GM19324 (cell line): ENCODE data around the gene ZFC3H1.

ENCODE experiments used
- ATAC-seq: cut with Tn5 transposase; IDR thresholded peaks from one replicate; pipeline ENCODE4 v1.9.1; 2021; ENCODE audit warnings: mild to moderate bottlenecking, moderate library complexity; ENCODE audit not compliant: unreplicated experiment, low FRiP score

The ZFC3H1 gene

GRCh38 chr12:71641390-71641789 lies 22.3 kb downstream of the ZFC3H1 start:
- no peak for ATAC-seq

- no peak for ATAC-seq
Observed at GRCh38 chr12:71640316-71640715, 23.3 kb downstream of the ZFC3H1 start.

- ATAC-seq = peak; percentile 53
Observed at GRCh38 chr12:71639341-71639760, 24.3 kb downstream of the ZFC3H1 start.

- no peak for ATAC-seq
Observed at GRCh38 chr12:71638499-71638898, 25.1 kb downstream of the ZFC3H1 start.

- no peak for ATAC-seq
Observed at GRCh38 chr12:71636704-71637115, 26.9 kb downstream of the ZFC3H1 start.

GRCh38 chr12:71627438-71628002 lies 36.1 kb downstream of the ZFC3H1 start:
- no peak for ATAC-seq

GRCh38 chr12:71626768-71627167 lies 36.9 kb downstream of the ZFC3H1 start:
- no peak for ATAC-seq

GRCh38 chr12:71626098-71626497 lies 37.5 kb downstream of the ZFC3H1 start:
- no peak for ATAC-seq

- no peak for ATAC-seq
Observed at GRCh38 chr12:71625476-71625875, 38.2 kb downstream of the ZFC3H1 start.

- no peak for ATAC-seq
Observed at GRCh38 chr12:71621938-71622337, 41.7 kb downstream of the ZFC3H1 start.

GRCh38 chr12:71610031-71610795 lies 53.4 kb downstream of the ZFC3H1 start:
- no peak for ATAC-seq

GRCh38 chr12:71607494-71608330 lies 55.9 kb downstream of the ZFC3H1 start:
- no peak for ATAC-seq

- no peak for ATAC-seq
Observed at GRCh38 chr12:71605039-71605438, 58.6 kb downstream of the ZFC3H1 start.

- no peak for ATAC-seq
Observed at GRCh38 chr12:71602761-71603577, 60.7 kb downstream of the ZFC3H1 start.

GRCh38 chr12:71601546-71601945 lies 62.1 kb downstream of the ZFC3H1 start:
- ATAC-seq = no peak

- ATAC-seq = no peak
Observed at GRCh38 chr12:71599210-71599609, 64.4 kb downstream of the ZFC3H1 start.

- no peak for ATAC-seq
Observed at GRCh38 chr12:71594214-71594948, 69.3 kb downstream of the ZFC3H1 start.

- no peak for ATAC-seq
Observed at GRCh38 chr12:71592841-71593240, 70.8 kb downstream of the ZFC3H1 start.

GRCh38 chr12:71591601-71592000 lies 72.0 kb downstream of the ZFC3H1 start:
- ATAC-seq = no peak

GRCh38 chr12:71589478-71589881 lies 74.2 kb downstream of the ZFC3H1 start:
- ATAC-seq = no peak
